GM19455 (cell line): ENCODE measurements around the gene SLC35C1.
"Not testable (repeated sequence)": the region's sequence is repeated elsewhere in the genome, so short reads cannot be mapped to it uniquely, and the experiment has no call there.

ENCODE experiments used
- ATAC-seq: cut with Tn5 transposase; IDR thresholded peaks from one replicate; pipeline ENCODE4 v1.9.1; 2021; ENCODE audit not compliant: unreplicated experiment

The SLC35C1 gene

GRCh38 chr11:45810431-45811108 is 5.6 kb downstream of the SLC35C1 start:
- ATAC-seq: no peak

DNA sequence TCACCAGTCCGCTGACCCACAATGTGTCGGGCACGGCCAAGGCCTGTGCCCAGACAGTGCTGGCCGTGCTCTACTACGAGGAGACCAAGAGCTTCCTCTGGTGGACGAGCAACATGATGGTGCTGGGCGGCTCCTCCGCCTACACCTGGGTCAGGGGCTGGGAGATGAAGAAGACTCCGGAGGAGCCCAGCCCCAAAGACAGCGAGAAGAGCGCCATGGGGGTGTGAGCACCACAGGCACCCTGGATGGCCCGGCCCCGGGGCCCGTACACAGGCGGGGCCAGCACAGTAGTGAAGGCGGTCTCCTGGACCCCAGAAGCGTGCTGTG is 6.1 kb downstream of the SLC35C1 start:
- ATAC-seq: no peak

- ATAC-seq: no peak
These were observed 6.8 kb downstream of the SLC35C1 start for GRCh38 chr11:45811571-45812290.

GRCh38 chr11:45812581-45813548 is 7.9 kb downstream of the SLC35C1 start:
- ATAC-seq: no peak

- no peak for ATAC-seq
These were observed 10.8 kb downstream of the SLC35C1 start for GRCh38 chr11:45815747-45816146.

GRCh38 chr11:45816614-45817013 is 11.7 kb downstream of the SLC35C1 start:
- no peak for ATAC-seq

DNA sequence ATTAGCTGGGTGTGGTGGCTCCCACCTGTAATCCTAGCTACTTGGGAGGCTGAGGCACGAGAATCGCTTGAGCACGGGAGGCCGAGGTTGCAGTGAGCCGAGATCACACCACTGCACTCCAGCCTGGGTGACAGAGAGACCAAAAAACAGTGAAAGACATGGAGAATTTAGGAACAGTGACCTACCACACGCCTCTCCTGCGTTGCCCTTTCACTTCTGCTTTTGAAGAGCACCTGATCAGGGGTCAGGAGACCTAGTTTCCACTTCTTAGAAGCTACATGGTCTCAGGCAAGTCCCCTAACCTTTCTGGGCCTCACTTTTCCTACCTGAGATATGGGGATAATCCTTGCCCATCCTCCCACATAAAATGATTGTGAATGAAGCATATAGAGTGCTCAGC is 12.2 kb downstream of the SLC35C1 start:
- ATAC-seq: no peak

DNA sequence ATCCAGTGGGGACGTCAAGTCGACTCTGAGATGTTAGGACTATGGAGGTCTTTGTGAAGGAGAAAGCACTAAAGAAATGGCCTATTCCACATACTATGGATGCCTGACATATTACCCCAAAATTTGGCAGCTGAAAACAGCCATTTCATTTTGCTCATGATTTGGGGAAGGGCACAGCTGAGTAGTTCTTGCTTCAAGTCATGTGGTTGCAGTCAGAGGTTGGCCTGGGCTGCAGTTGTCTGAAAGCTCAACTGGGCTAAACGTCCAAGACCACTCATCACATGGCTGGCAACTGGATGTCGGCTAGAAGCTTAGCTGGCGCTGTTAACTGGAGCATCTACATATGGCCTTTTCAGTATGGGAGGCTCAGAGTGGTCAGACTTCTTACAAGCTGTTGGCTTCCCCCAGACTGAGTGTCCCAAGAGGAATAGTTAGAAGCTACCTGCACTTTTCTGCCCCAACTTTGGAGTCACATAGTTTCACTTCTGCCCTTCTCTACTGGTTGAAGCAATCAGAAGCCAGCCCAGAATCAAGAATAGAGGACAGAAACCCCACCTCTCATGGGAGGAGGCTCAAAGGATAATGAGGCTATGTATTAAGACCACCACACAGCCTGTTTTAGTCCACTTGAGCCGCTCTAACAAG is 14.1 kb downstream of the SLC35C1 start:
- ATAC-seq: no peak

GRCh38 chr11:45820211-45820857 is 15.4 kb downstream of the SLC35C1 start:
- ATAC-seq: no peak

GRCh38 chr11:45826492-45826891 is 21.5 kb downstream of the SLC35C1 start:
- not testable (repeated sequence) for ATAC-seq

DNA sequence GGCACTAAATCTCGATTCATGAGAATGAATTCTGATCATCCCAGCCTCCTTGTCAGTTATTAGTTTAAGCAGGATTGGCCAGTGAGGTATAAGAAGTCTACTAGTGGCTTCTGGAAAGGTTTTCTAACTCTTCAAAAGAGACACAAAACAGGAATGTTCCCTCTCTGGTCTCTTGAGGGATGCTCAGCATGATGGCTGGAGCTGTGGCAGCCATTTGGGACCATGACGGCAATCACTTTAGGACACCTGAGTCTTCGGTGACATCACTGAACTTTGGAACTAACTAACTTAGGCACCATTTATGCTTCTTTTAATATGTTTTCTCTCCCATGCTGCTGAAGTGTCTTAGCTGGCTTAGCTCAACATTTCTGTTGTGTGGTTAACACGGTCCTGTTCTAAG is 22.2 kb downstream of the SLC35C1 start:
- ATAC-seq: no peak

GRCh38 chr11:45828996-45829395 is 24.0 kb downstream of the SLC35C1 start:
- ATAC-seq: no peak

DNA sequence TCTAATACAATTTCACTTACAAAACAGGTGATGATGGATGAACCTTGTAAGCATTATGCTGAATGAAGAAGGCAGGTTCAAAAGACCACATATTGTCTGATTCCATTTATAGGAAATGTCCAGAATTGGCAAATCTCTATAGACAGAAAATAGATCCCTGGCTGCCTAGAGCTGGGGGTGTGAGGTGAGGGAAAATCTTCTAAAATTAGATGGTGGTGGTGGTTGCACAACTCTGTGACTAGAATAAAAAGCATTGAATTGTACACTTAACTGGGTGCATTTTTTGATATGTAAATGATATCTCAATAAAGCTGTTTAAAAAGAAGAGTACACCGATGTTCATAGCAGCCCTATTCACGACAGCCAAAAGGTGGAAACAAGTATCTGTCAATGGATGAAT is 25.6 kb downstream of the SLC35C1 start:
- no peak for ATAC-seq

GRCh38 chr11:45832811-45833441 is 28.0 kb downstream of the SLC35C1 start:
- no peak for ATAC-seq

DNA sequence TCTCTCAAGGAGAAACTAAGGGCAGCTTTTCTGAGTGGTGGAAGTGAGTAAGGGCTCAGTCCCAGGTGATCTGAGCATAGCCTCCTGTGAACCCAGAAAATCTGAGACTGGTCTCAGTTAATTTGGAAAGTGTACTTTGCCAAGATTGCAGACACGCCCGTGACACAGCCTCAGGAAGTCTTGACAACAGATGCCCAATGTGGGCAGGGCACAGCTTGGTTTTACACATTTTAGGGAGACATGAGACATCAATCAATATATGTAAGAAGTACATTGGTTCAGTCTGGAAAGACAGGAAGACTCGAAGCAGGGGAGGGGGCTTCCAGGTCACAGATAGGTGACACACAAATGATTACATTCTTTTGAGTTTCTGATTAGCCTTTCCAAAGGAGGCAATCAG is 28.8 kb downstream of the SLC35C1 start:
- ATAC-seq: no peak

- ATAC-seq: no peak
These were observed 29.4 kb downstream of the SLC35C1 start for GRCh38 chr11:45834298-45834756.

- ATAC-seq: no peak
These were observed 34.3 kb downstream of the SLC35C1 start for GRCh38 chr11:45839204-45839603.

DNA sequence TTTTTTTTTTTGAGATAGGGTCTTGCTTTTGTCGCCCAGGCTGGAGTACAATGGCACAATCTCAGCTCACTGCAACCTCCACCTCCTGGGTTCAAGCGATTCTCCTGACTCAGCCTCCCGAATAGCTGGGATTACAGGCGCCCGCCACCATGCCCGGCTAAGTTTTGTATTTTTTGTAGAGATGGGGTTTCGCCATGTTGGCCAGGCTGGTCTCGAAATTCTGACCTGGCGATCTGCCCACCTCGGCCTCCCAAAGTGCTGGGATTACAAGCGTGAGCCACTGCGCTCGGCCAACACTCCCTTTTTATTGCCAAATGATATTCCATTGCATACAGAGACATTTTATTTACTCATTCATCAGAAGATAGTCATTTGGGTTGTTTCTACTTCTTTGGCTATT is 35.3 kb downstream of the SLC35C1 start:
- ATAC-seq: not testable (repeated sequence)

GRCh38 chr11:45843158-45843924 is 38.4 kb downstream of the SLC35C1 start:
- ATAC-seq: no peak
